RWPE1 (cell line): ENCODE data around the gene FAM210A.

Experiments
- CTCF ChIA-PET: fragments of 350-600 bp; sonication (Branson Sonifier 250); formaldehyde crosslinking; extraction: SDS; loops from one replicate; lab custom pipeline; 2021; lab: Yijun Ruan, JAX
- POLR2A ChIA-PET: fragments of 400-600 bp; formaldehyde crosslinking; extraction: SDS; loops from one replicate; lab custom pipeline; 2020; ENCODE audit warnings: antibody characterized with exemption; ENCODE audit not compliant: low non-redundant PET; lab: Yijun Ruan, JAX
- DNase-seq: peaks from one replicate; pipeline ENCODE4 v3.0.0; 2012; ENCODE audit warnings: low spot score
- H3K27ac ChIP-seq: fragments of 450-650 bp; 2 replicates; pipeline ENCODE4 v1.5.1; 2017
- TF ChIP-seq, protein P1 (sequence below): fragments of 450-650 bp; conservative IDR thresholded peaks from 2 replicates; pipeline ENCODE4 v1.5.1; 2017; ENCODE audit warnings: low read depth, mild to moderate bottlenecking

The FAM210A gene

DNA sequence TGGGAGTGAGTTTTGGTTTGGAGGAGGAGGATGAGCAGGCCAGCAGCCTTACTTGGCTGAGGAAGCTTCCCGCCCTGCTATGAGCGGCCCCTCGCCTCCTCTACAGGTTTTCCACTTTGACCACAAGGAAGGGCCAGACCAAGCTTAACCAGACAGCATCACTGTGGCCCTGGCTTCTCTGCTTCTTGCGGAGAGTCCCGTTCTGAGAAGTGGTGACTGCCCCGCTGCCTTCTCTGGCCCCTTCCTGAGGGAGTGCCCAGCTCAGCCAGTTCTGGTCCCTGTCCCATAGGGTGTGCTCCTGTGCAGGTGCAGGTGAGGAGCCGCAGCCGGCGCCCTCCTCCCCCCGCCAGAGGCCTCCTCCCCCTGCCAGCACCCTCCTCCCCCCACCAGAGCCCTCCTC, 101.0 kb downstream of the FAM210A start:
- H3K27ac ChIP-seq: no peak overlapping the region
- POLR2A ChIA-PET: no interaction called here
- TF ChIP-seq, protein P1, sequence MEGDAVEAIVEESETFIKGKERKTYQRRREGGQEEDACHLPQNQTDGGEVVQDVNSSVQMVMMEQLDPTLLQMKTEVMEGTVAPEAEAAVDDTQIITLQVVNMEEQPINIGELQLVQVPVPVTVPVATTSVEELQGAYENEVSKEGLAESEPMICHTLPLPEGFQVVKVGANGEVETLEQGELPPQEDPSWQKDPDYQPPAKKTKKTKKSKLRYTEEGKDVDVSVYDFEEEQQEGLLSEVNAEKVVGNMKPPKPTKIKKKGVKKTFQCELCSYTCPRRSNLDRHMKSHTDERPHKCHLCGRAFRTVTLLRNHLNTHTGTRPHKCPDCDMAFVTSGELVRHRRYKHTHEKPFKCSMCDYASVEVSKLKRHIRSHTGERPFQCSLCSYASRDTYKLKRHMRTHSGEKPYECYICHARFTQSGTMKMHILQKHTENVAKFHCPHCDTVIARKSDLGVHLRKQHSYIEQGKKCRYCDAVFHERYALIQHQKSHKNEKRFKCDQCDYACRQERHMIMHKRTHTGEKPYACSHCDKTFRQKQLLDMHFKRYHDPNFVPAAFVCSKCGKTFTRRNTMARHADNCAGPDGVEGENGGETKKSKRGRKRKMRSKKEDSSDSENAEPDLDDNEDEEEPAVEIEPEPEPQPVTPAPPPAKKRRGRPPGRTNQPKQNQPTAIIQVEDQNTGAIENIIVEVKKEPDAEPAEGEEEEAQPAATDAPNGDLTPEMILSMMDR: no peak
- DNase-seq: no peak
- CTCF ChIA-PET: no interaction called here

DNA sequence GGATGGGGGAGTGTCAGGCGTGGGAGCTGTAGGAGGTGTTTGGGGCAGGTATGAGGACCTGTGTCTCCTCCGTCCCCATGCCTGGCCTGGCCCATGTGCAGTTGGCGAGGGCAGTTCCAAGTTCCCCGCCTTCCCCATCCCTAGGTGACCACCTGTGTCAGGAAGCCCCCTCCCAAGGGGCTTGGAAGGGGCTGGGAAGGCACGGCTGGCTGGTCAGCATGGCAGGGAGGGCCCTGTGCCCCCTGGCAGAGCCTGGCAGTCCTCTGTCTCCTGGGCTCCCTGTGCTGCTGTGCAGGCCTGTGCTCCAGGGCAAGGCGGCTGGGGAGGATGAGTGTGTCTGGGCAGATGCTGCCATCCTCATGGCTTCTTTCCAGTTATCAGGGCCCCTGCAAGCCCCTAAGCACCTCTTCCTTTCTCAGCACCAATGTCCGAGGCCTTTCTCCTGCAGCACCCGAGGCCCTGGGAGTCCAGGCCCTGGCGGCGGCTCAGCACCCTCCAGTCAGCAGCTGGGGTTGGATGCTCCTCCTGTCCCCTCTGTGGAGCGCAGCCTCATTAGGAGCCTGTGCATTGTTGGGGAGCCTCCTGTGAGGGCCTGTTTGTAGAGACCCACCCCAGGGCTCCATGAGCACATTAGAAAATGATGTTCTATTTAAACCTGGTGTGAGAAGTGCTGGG, 101.7 kb downstream of the FAM210A start:
- H3K27ac ChIP-seq: no peak overlapping the region
- POLR2A ChIA-PET: no interaction called here
- TF ChIP-seq, protein P1: no peak
- no peak for DNase-seq
- CTCF ChIA-PET: no interaction called here

DNA sequence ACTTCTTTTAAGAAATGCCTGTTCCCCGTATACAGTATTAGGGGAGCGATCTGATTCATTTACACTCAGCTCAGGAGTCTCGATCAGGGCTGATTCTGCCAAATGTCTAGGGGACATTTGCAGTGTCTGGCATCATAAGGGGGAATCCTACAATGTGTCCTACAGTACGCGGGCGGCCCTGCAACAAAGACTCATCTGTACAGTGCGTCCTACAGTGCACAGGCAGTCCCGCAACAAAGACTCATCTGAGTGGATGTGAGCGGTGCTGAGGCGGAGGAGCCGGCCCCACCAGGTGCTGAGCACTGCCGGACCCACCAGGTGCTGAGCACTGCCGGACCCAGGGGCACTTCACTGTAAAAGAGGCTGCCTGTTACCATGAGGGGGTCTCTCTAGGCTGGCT, 102.5 kb downstream of the FAM210A start:
- POLR2A ChIA-PET: no interaction called here
- TF ChIP-seq, protein P1: no peak
- no peak overlapping the region for H3K27ac ChIP-seq
- CTCF ChIA-PET: no interaction called here
- DNase-seq: no peak

DNA sequence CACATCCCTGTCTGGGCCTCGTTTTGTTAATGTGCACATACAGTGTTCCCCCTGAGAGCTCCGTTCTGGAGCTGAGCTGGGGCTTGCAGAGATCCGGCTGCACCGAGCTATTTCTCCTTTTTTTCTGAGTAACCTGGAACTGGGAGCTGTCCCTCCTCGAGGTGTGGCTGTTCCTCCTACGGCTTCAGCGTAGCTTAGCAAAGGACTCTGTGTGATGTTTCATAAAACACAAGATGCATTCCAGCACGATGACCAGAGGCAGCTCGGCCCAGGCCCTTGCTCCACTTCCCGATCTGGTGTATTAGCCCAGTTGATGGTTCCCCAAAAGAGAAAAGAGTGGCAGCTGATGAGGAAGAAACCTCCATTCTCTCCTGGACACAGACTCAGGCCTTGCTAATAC, 103.0 kb downstream of the FAM210A start:
- TF ChIP-seq, protein P1: no peak
- POLR2A ChIA-PET: no interaction called here
- DNase-seq: no peak
- CTCF ChIA-PET: no interaction called here
- H3K27ac ChIP-seq: no peak overlapping the region

DNA sequence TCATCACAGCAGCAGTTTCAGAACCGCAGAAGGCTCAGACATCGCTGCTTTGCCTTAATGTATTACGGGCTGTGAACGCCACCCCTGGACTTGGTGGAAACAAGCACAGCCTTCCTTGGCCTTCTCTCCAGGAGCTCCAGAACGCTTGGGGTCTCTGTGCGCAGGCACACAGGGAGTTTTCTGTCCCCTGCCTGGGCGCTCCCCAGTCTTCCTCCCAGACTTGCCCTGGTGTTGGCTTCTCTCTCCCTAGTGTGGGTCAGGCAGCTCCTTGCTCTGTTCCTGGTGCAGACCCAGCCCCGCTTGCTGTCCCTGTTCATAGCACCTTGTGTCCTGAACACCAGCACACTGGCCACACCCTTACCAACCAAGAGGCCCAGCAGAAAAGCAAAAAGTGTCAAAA, 103.6 kb downstream of the FAM210A start:
- TF ChIP-seq, protein P1: no peak
- ChIA-PET CTCF (no interaction called here), POLR2A (no interaction called here)
- H3K27ac ChIP-seq: no peak overlapping the region
- no peak for DNase-seq

DNA sequence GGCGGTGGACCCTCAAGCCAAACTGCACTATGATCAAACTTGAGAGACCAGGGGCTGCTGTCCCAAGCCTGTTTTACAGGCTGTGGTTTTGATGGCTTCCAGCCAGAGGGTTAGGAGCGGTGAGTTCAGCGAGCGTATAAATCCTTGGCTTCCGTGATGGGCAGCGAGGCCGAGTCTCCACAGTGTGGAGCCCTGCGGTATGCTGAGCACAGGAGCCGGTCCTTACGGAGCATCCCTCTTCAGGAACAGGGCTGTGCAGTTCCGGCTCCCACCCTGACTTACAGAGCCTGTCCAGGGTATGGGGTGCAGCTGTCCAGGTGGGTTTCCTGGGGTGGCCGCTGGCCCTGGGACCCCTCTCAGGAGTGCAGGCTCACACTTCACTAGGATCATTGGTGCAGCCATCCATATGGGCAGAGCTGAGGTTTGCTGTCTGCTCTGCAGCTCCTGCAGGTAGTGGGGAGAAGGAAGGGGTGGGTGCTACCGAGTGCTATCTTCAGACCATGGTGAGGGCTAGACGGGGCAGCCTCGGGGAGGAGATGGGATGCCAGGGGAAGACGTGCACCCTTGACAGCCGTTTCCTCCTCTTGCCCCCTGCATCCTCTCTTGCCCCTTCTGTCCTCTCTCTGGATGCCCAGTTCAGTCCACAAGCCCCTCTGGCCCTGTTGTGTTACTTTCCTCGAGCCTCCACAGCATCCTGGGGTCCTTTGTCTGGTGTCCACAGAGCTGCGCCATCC, 104.3 kb downstream of the FAM210A start:
- no peak overlapping the region for H3K27ac ChIP-seq
- ChIA-PET CTCF (no interaction called here), POLR2A (no interaction called here)

More for the DNA sequence above, 104.3 kb downstream of the FAM210A start:
- DNase-seq: no peak
- TF ChIP-seq, protein P1: no peak
